CD4-positive, alpha-beta T cell treated with Interleukin-6 at 100 ng/mL for 8 hours (primary cell): Measurements from ENCODE around the gene CRIP3.
A peak's percentile ranks its signal among the peaks of the same experiment; 100 is the strongest.

Source experiments
- DNase-seq: peaks from one replicate; pipeline ENCODE4 v3.0.0-alpha.2; 2020; ENCODE audit warnings: mixed read lengths, low spot score

CRIP3 gene

GRCh38 chr6:43273707-43274106, 34.9 kb downstream of the CRIP3 start:
- DNase-seq, result no peak

GRCh38 chr6:43271944-43272343, 36.7 kb downstream of the CRIP3 start:
- no peak for DNase-seq

- no peak for DNase-seq
Measured at GRCh38 chr6:43271103-43271815, 37.4 kb downstream of the CRIP3 start.

- peak; percentile 7 for DNase-seq
Measured at GRCh38 chr6:43269273-43270007, 39.2 kb downstream of the CRIP3 start.

GRCh38 chr6:43268782-43269272, 39.8 kb downstream of the CRIP3 start:
- no peak for DNase-seq

- DNase-seq, result no peak
Measured at GRCh38 chr6:43268355-43268700, 40.3 kb downstream of the CRIP3 start.

GRCh38 chr6:43267619-43268354, 40.8 kb downstream of the CRIP3 start:
- DNase-seq, result no peak

GRCh38 chr6:43265564-43265963, 43.1 kb downstream of the CRIP3 start:
- DNase-seq, result no peak

GRCh38 chr6:43264599-43265145, 44.0 kb downstream of the CRIP3 start:
- DNase-seq, result no peak

GRCh38 chr6:43263314-43264178, 45.1 kb downstream of the CRIP3 start:
- DNase-seq, result peak; percentile 75

GRCh38 chr6:43262780-43263313, 45.8 kb downstream of the CRIP3 start:
- DNase-seq, result no peak

GRCh38 chr6:43262000-43262779, 46.4 kb downstream of the CRIP3 start:
- no peak for DNase-seq

- DNase-seq, result no peak
Measured at GRCh38 chr6:43261198-43261597, 47.4 kb downstream of the CRIP3 start.

GRCh38 chr6:43260791-43261190, 47.8 kb downstream of the CRIP3 start:
- DNase-seq, result no peak

- DNase-seq, result no peak
Measured at GRCh38 chr6:43258807-43259686, 49.6 kb downstream of the CRIP3 start.

GRCh38 chr6:43258180-43258579, 50.4 kb downstream of the CRIP3 start:
- DNase-seq, result no peak

GRCh38 chr6:43257367-43258145, 51.1 kb downstream of the CRIP3 start:
- no peak for DNase-seq

- DNase-seq, result no peak
Measured at GRCh38 chr6:43256670-43257366, 51.8 kb downstream of the CRIP3 start.
